ENCODE data around the gene BICDL2.

DNA sequence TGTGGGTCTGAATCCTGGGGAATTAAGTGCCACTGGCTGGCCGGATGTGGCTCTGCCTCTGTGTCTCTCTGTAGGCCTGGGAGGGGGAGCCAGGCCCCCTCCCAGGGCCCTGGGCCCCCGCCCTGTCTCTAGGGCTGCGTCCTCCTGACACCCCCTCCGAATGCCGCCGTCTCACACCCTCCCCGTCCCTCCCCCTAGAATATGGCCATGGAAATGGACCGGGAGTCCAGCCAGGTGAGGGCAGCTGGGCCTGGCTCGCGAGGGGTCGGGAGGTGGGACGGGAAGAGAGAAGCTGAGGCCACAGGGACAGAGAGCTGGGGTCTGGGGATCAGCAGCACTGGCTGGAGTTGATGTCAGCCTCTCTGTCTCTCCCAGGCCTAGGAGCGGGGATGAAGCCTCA lies 40.4 kb downstream of the BICDL2 start:
- TF ChIP-seq, protein P1, sequence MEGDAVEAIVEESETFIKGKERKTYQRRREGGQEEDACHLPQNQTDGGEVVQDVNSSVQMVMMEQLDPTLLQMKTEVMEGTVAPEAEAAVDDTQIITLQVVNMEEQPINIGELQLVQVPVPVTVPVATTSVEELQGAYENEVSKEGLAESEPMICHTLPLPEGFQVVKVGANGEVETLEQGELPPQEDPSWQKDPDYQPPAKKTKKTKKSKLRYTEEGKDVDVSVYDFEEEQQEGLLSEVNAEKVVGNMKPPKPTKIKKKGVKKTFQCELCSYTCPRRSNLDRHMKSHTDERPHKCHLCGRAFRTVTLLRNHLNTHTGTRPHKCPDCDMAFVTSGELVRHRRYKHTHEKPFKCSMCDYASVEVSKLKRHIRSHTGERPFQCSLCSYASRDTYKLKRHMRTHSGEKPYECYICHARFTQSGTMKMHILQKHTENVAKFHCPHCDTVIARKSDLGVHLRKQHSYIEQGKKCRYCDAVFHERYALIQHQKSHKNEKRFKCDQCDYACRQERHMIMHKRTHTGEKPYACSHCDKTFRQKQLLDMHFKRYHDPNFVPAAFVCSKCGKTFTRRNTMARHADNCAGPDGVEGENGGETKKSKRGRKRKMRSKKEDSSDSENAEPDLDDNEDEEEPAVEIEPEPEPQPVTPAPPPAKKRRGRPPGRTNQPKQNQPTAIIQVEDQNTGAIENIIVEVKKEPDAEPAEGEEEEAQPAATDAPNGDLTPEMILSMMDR (tag by site-specific recombination; IDR thresholded peaks at IDR 0.05) = no peak
- TF ChIP-seq, protein P2, sequence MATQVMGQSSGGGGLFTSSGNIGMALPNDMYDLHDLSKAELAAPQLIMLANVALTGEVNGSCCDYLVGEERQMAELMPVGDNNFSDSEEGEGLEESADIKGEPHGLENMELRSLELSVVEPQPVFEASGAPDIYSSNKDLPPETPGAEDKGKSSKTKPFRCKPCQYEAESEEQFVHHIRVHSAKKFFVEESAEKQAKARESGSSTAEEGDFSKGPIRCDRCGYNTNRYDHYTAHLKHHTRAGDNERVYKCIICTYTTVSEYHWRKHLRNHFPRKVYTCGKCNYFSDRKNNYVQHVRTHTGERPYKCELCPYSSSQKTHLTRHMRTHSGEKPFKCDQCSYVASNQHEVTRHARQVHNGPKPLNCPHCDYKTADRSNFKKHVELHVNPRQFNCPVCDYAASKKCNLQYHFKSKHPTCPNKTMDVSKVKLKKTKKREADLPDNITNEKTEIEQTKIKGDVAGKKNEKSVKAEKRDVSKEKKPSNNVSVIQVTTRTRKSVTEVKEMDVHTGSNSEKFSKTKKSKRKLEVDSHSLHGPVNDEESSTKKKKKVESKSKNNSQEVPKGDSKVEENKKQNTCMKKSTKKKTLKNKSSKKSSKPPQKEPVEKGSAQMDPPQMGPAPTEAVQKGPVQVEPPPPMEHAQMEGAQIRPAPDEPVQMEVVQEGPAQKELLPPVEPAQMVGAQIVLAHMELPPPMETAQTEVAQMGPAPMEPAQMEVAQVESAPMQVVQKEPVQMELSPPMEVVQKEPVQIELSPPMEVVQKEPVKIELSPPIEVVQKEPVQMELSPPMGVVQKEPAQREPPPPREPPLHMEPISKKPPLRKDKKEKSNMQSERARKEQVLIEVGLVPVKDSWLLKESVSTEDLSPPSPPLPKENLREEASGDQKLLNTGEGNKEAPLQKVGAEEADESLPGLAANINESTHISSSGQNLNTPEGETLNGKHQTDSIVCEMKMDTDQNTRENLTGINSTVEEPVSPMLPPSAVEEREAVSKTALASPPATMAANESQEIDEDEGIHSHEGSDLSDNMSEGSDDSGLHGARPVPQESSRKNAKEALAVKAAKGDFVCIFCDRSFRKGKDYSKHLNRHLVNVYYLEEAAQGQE (tag by site-specific recombination; IDR thresholded peaks at IDR 0.05) = no peak
- TF ChIP-seq, protein P3, sequence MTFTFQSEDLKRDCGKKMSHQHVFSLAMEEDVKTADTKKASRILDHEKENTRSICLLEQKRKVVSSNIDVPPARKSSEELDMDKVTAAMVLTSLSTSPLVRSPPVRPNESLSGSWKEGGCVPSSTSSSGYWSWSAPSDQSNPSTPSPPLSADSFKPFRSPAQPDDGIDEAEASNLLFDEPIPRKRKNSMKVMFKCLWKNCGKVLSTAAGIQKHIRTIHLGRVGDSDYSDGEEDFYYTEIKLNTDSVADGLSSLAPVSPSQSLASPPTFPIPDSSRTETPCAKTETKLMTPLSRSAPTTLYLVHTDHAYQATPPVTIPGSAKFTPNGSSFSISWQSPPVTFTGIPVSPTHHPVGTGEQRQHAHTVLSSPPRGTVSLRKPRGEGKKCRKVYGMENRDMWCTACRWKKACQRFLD (tag by site-specific recombination; IDR thresholded peaks at IDR 0.05) = no peak
- TF ChIP-seq, protein P4, sequence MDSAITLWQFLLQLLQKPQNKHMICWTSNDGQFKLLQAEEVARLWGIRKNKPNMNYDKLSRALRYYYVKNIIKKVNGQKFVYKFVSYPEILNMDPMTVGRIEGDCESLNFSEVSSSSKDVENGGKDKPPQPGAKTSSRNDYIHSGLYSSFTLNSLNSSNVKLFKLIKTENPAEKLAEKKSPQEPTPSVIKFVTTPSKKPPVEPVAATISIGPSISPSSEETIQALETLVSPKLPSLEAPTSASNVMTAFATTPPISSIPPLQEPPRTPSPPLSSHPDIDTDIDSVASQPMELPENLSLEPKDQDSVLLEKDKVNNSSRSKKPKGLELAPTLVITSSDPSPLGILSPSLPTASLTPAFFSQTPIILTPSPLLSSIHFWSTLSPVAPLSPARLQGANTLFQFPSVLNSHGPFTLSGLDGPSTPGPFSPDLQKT (IDR thresholded peaks at IDR 0.05; ENCODE audit: borderline replicate concordance, low read depth, low read length) = no peak
- no peak for TF ChIP-seq ZBTB20 (tag by site-specific recombination; IDR thresholded peaks at IDR 0.05)
- no peak for TF ChIP-seq ZBTB7A (tag by site-specific recombination; IDR thresholded peaks at IDR 0.05; ENCODE audit: low read depth)
- TF ChIP-seq, protein P5, sequence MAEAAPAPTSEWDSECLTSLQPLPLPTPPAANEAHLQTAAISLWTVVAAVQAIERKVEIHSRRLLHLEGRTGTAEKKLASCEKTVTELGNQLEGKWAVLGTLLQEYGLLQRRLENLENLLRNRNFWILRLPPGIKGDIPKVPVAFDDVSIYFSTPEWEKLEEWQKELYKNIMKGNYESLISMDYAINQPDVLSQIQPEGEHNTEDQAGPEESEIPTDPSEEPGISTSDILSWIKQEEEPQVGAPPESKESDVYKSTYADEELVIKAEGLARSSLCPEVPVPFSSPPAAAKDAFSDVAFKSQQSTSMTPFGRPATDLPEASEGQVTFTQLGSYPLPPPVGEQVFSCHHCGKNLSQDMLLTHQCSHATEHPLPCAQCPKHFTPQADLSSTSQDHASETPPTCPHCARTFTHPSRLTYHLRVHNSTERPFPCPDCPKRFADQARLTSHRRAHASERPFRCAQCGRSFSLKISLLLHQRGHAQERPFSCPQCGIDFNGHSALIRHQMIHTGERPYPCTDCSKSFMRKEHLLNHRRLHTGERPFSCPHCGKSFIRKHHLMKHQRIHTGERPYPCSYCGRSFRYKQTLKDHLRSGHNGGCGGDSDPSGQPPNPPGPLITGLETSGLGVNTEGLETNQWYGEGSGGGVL (tag by site-specific recombination; IDR thresholded peaks at IDR 0.05) = no peak
- TF ChIP-seq, protein P6, sequence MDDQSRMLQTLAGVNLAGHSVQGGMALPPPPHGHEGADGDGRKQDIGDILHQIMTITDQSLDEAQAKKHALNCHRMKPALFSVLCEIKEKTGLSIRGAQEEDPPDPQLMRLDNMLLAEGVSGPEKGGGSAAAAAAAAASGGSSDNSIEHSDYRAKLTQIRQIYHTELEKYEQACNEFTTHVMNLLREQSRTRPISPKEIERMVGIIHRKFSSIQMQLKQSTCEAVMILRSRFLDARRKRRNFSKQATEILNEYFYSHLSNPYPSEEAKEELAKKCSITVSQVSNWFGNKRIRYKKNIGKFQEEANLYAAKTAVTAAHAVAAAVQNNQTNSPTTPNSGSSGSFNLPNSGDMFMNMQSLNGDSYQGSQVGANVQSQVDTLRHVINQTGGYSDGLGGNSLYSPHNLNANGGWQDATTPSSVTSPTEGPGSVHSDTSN (CRISPR knock-in tag; IDR thresholded peaks at IDR 0.05) = no peak
- TF ChIP-seq WT1 (tag by site-specific recombination; IDR thresholded peaks at IDR 0.05) = no peak
- TF ChIP-seq ZNF248 (tag by site-specific recombination; IDR thresholded peaks at IDR 0.05) = no peak
- TF ChIP-seq ZFP41 (tag by site-specific recombination; IDR thresholded peaks at IDR 0.05; ENCODE audit: borderline replicate concordance) = no peak

Measured in HEK293 (cell line).